GM20000 (cell line): ENCODE results near the gene MGAT3.

Experiments used
- DNase-seq: peaks from one replicate; pipeline ENCODE4 v3.0.0; 2012; ENCODE audit warnings: low spot score
- CTCF ChIP-seq: IDR thresholded peaks from 2 replicates; pipeline ENCODE4 v1.5.1; 2012; ENCODE audit warnings: mild to moderate bottlenecking, control low read depth; ENCODE audit errors: extremely low read depth, missing control alignments

The MGAT3 gene

GRCh38 chr22:39534591-39535356 lies 78.0 kb downstream of the MGAT3 start:
- peak; percentile 77 for DNase-seq
- peak; percentile 91 for TF ChIP-seq CTCF

- no peak for DNase-seq
- TF ChIP-seq CTCF: no peak
Measured at GRCh38 chr22:39535357-39535725, 78.5 kb downstream of the MGAT3 start.

GRCh38 chr22:39535831-39536449 lies 79.1 kb downstream of the MGAT3 start:
- no peak for TF ChIP-seq CTCF
- no peak for DNase-seq

- no peak for TF ChIP-seq CTCF
- no peak for DNase-seq
Measured at GRCh38 chr22:39536711-39537110, 79.9 kb downstream of the MGAT3 start.

GRCh38 chr22:39537975-39538374 lies 81.2 kb downstream of the MGAT3 start:
- no peak for TF ChIP-seq CTCF
- no peak for DNase-seq
